WTC11 (cell line): ENCODE measurements around the gene ARFGAP2. TPM values are rescaled to one million over a fixed set of nuclear protein-coding genes. Genes with fewer than 3 reads are reported as not detected.

Experiments used
- ATAC-seq: fragments of 200-7000 bp; cut with Tn5 transposase; 2 replicates; pipeline ENCODE4 v1.10.0; 2021; ENCODE audit warnings: mild to moderate bottlenecking, moderate library complexity
- CTCF ChIA-PET: fragments of 300-600 bp; sonication (Branson Sonifier 250); formaldehyde crosslinking; loops from one replicate; lab custom pipeline; 2021; ENCODE audit warnings: antibody characterized with exemption; lab: Charles Lee
- POLR2A ChIA-PET: fragments of 350-600 bp; sonication (Branson Sonifier 250); formaldehyde crosslinking; loops from one replicate; lab custom pipeline; 2021; ENCODE audit warnings: antibody characterized with exemption; lab: Charles Lee
- DNase-seq: peaks from one replicate; pipeline ENCODE4 v3.0.0; 2021; ENCODE audit warnings: low spot score
- H3K27ac Mint-ChIP-seq: 2 replicates; pipeline ENCODE4 v1.8.0; 2021; ENCODE audit warnings: mixed read lengths
- H3K27me3 Mint-ChIP-seq: 2 replicates; pipeline ENCODE4 v1.8.0; 2021; ENCODE audit warnings: low read depth, mild to moderate bottlenecking, moderate library complexity, mixed read lengths
- H3K36me3 Mint-ChIP-seq: 2 replicates; pipeline ENCODE4 v1.8.0; 2021; ENCODE audit warnings: mixed read lengths
- H3K4me1 Mint-ChIP-seq: 2 replicates; pipeline ENCODE4 v1.8.0; 2022; ENCODE audit warnings: mixed read lengths
- H3K4me3 Mint-ChIP-seq: 2 replicates; pipeline ENCODE4 v1.8.0; 2021; ENCODE audit warnings: mild to moderate bottlenecking, moderate library complexity, mixed read lengths
- H3K9me3 Mint-ChIP-seq: 2 replicates; pipeline ENCODE4 v1.8.0; 2021; ENCODE audit warnings: mixed read lengths
- CREM ChIP-seq: sonication (generic); formaldehyde crosslinking; IDR thresholded peaks from 2 replicates; pipeline ENCODE4 v1.8.1; 2022; ENCODE audit warnings: mild to moderate bottlenecking, missing genetic modification reagents, moderate library complexity
- E2F5 ChIP-seq: sonication (generic); formaldehyde crosslinking; IDR thresholded peaks from 2 replicates; pipeline ENCODE4 v1.8.1; 2022; ENCODE audit warnings: mild to moderate bottlenecking, moderate library complexity, missing genetic modification reagents
- ELF4 ChIP-seq: sonication (generic); formaldehyde crosslinking; IDR thresholded peaks from 2 replicates; pipeline ENCODE4 v1.8.1; 2022; ENCODE audit warnings: low read depth, mild to moderate bottlenecking, moderate library complexity, missing genetic modification reagents
- ESRRA ChIP-seq: sonication (generic); formaldehyde crosslinking; IDR thresholded peaks from 2 replicates; pipeline ENCODE4 v1.8.1; 2022; ENCODE audit warnings: mild to moderate bottlenecking, missing genetic modification reagents, borderline replicate concordance
- ETV6 ChIP-seq: sonication (generic); formaldehyde crosslinking; IDR thresholded peaks from 2 replicates; pipeline ENCODE4 v1.8.1; 2022; ENCODE audit warnings: mild to moderate bottlenecking, missing genetic modification reagents
- JUN ChIP-seq: sonication (generic); formaldehyde crosslinking; IDR thresholded peaks from 2 replicates; pipeline ENCODE4 v1.8.0; 2023; ENCODE audit warnings: mild to moderate bottlenecking, missing genetic modification reagents
- NFYB ChIP-seq: sonication (generic); formaldehyde crosslinking; conservative IDR thresholded peaks from 2 replicates; pipeline ENCODE4 v1.8.0; 2022; ENCODE audit warnings: low read depth, missing genetic modification reagents
- NR2C2 ChIP-seq: sonication (generic); formaldehyde crosslinking; IDR thresholded peaks from 2 replicates; pipeline ENCODE4 v1.8.0; 2022; ENCODE audit warnings: mild to moderate bottlenecking, missing genetic modification reagents
- NR3C1 ChIP-seq: sonication (generic); formaldehyde crosslinking; conservative IDR thresholded peaks from 2 replicates; pipeline ENCODE4 v1.8.1; 2023; ENCODE audit warnings: low read depth, mild to moderate bottlenecking, missing genetic modification reagents
- RELA ChIP-seq: sonication (generic); formaldehyde crosslinking; IDR thresholded peaks from 2 replicates; pipeline ENCODE4 v1.8.1; 2022; ENCODE audit warnings: missing genetic modification reagents, mild to moderate bottlenecking, borderline replicate concordance
- ZBTB43 ChIP-seq: sonication (generic); formaldehyde crosslinking; IDR thresholded peaks from 2 replicates; pipeline ENCODE4 v1.8.1; 2023; ENCODE audit warnings: mild to moderate bottlenecking, missing genetic modification reagents
- ZNF121 ChIP-seq: sonication (generic); formaldehyde crosslinking; IDR thresholded peaks from 2 replicates; pipeline ENCODE4 v1.8.0; 2023; ENCODE audit warnings: missing genetic modification reagents
- ZNF138 ChIP-seq: sonication (generic); formaldehyde crosslinking; conservative IDR thresholded peaks from 2 replicates; pipeline ENCODE4 v1.8.1; 2022; ENCODE audit warnings: mild to moderate bottlenecking, moderate library complexity, missing genetic modification reagents
- total RNA-seq: library from RNA; stranded (reverse); gene quantifications from 3 replicates; pipeline ENCODE4 v1.2.3, GENCODE V29; 2021
- TF ChIP-seq, protein P1 (sequence below): sonication (generic); formaldehyde crosslinking; IDR thresholded peaks from 2 replicates; pipeline ENCODE4 v1.8.1; 2022; ENCODE audit warnings: low read depth, missing genetic modification reagents, borderline replicate concordance
- TF ChIP-seq, protein P2 (sequence below): sonication (generic); formaldehyde crosslinking; conservative IDR thresholded peaks from 2 replicates; pipeline ENCODE4 v1.8.1; 2022; ENCODE audit warnings: mild to moderate bottlenecking, missing genetic modification reagents
- TF ChIP-seq, protein P3 (sequence below): fragments of 250-450 bp; sonication (Bioruptor Pico); IDR thresholded peaks from 2 replicates; pipeline ENCODE4 v1.9.0; 2021; ENCODE audit warnings: mild to moderate bottlenecking, borderline replicate concordance
- TF ChIP-seq, protein P4 (sequence below): fragments of 250-450 bp; sonication (Bioruptor Pico); IDR thresholded peaks from 2 replicates; pipeline ENCODE4 v1.9.0; 2021; ENCODE audit warnings: moderate library complexity, mild to moderate bottlenecking, inconsistent platforms, borderline replicate concordance

Gene ARFGAP2
- total RNA-seq, 1 experiment from 2014 or later, result 73.0 TPM

- TF ChIP-seq, protein P1, sequence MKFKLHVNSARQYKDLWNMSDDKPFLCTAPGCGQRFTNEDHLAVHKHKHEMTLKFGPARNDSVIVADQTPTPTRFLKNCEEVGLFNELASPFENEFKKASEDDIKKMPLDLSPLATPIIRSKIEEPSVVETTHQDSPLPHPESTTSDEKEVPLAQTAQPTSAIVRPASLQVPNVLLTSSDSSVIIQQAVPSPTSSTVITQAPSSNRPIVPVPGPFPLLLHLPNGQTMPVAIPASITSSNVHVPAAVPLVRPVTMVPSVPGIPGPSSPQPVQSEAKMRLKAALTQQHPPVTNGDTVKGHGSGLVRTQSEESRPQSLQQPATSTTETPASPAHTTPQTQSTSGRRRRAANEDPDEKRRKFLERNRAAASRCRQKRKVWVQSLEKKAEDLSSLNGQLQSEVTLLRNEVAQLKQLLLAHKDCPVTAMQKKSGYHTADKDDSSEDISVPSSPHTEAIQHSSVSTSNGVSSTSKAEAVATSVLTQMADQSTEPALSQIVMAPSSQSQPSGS (CRISPR knock-in tag), result no peak
- TF ChIP-seq ETV6 (CRISPR knock-in tag), result no peak
Measured at GRCh38 chr11:47130543-47130942, 46.1 kb downstream of the ARFGAP2 start (continued).

- Mint-ChIP-seq H3K36me3 (no peaks in the 10 kb centered on the region), H3K4me1 (peaks cover 40% of the 10 kb centered on the region), H3K27ac (peak overlapping the region; percentile 23; the same call in 1 of the 2 replicates), H3K27me3 (no peaks in the 10 kb centered on the region)
- CTCF ChIA-PET, result interaction anchor here (1.0 kb wide), 1 partner anchor 24 kb away, joined by 3 read pairs; no protein-coding TSS in a partner anchor
- TF ChIP-seq, protein P2, sequence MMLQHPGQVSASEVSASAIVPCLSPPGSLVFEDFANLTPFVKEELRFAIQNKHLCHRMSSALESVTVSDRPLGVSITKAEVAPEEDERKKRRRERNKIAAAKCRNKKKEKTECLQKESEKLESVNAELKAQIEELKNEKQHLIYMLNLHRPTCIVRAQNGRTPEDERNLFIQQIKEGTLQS (CRISPR knock-in tag), result no peak
- TF ChIP-seq JUN (CRISPR knock-in tag), result no peak
- no peak for TF ChIP-seq NFYB (CRISPR knock-in tag)
- no peak for TF ChIP-seq NR2C2 (CRISPR knock-in tag)
- TF ChIP-seq, all 79 proteins: peak for 0
- DNase-seq (no peak), ATAC-seq (no peak)
- POLR2A ChIA-PET, result no interaction called here
- Mint-ChIP-seq H3K9me3 (no peaks in the 10 kb centered on the region), H3K4me3 (no peak overlapping the region)
Measured at GRCh38 chr11:47127213-47127612, 49.5 kb downstream of the ARFGAP2 start.

GRCh38 chr11:47125083-47125482, 51.6 kb downstream of the ARFGAP2 start:
- Mint-ChIP-seq H3K36me3 (no peaks in the 10 kb centered on the region), H3K4me3 (no peak overlapping the region), H3K4me1 (peaks cover 27% of the 10 kb centered on the region), H3K27me3 (no peaks in the 10 kb centered on the region), H3K9me3 (no peaks in the 10 kb centered on the region), H3K27ac (peak overlapping the region; percentile 63)
- no peak for DNase-seq
- no peak for ATAC-seq
- POLR2A ChIA-PET, result no interaction called here
- TF ChIP-seq ESRRA (no peak), E2F5 (CRISPR knock-in tag) (no peak), ZBTB43 (no peak), ELF4 (CRISPR knock-in tag) (no peak), ZNF138 (CRISPR knock-in tag) (no peak)
- TF ChIP-seq, protein P3, sequence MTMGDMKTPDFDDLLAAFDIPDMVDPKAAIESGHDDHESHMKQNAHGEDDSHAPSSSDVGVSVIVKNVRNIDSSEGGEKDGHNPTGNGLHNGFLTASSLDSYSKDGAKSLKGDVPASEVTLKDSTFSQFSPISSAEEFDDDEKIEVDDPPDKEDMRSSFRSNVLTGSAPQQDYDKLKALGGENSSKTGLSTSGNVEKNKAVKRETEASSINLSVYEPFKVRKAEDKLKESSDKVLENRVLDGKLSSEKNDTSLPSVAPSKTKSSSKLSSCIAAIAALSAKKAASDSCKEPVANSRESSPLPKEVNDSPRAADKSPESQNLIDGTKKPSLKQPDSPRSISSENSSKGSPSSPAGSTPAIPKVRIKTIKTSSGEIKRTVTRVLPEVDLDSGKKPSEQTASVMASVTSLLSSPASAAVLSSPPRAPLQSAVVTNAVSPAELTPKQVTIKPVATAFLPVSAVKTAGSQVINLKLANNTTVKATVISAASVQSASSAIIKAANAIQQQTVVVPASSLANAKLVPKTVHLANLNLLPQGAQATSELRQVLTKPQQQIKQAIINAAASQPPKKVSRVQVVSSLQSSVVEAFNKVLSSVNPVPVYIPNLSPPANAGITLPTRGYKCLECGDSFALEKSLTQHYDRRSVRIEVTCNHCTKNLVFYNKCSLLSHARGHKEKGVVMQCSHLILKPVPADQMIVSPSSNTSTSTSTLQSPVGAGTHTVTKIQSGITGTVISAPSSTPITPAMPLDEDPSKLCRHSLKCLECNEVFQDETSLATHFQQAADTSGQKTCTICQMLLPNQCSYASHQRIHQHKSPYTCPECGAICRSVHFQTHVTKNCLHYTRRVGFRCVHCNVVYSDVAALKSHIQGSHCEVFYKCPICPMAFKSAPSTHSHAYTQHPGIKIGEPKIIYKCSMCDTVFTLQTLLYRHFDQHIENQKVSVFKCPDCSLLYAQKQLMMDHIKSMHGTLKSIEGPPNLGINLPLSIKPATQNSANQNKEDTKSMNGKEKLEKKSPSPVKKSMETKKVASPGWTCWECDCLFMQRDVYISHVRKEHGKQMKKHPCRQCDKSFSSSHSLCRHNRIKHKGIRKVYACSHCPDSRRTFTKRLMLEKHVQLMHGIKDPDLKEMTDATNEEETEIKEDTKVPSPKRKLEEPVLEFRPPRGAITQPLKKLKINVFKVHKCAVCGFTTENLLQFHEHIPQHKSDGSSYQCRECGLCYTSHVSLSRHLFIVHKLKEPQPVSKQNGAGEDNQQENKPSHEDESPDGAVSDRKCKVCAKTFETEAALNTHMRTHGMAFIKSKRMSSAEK, result no peak
- CTCF ChIA-PET, result no interaction called here

GRCh38 chr11:47124675-47125074, 52.0 kb downstream of the ARFGAP2 start:
- Mint-ChIP-seq H3K36me3 (no peaks in the 10 kb centered on the region), H3K4me3 (no peak overlapping the region), H3K27me3 (no peaks in the 10 kb centered on the region), H3K9me3 (no peaks in the 10 kb centered on the region), H3K4me1 (peaks cover 25% of the 10 kb centered on the region), H3K27ac (peak overlapping the region; percentile 63)
- ChIA-PET POLR2A (no interaction called here), CTCF (no interaction called here)
- TF ChIP-seq ZBTB43 (no peak), CREM (no peak), RELA (no peak), NR3C1 (CRISPR knock-in tag) (no peak), ZNF121 (no peak)
- TF ChIP-seq, protein P4, sequence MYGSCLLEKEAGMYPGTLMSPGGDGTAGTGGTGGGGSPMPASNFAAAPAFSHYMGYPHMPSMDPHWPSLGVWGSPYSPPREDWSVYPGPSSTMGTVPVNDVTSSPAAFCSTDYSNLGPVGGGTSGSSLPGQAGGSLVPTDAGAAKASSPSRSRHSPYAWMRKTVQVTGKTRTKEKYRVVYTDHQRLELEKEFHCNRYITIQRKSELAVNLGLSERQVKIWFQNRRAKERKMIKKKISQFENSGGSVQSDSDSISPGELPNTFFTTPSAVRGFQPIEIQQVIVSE (CRISPR knock-in tag), result no peak
- DNase-seq (no peak), ATAC-seq (no peak)
